ENCODE data around the gene KCNH8. TPM values are rescaled to one million over a fixed set of nuclear protein-coding genes. Genes with fewer than 3 reads are reported as not detected.
"Not testable (repeated sequence)": the region's sequence is repeated elsewhere in the genome, so short reads cannot be mapped to it uniquely, and the experiment has no call there.

KCNH8 gene
- polyA plus RNA-seq (2013, experiment 1 of 2): 1.3 TPM
- 1.1 TPM for polyA plus RNA-seq (2013, experiment 2 of 2)

DNA sequence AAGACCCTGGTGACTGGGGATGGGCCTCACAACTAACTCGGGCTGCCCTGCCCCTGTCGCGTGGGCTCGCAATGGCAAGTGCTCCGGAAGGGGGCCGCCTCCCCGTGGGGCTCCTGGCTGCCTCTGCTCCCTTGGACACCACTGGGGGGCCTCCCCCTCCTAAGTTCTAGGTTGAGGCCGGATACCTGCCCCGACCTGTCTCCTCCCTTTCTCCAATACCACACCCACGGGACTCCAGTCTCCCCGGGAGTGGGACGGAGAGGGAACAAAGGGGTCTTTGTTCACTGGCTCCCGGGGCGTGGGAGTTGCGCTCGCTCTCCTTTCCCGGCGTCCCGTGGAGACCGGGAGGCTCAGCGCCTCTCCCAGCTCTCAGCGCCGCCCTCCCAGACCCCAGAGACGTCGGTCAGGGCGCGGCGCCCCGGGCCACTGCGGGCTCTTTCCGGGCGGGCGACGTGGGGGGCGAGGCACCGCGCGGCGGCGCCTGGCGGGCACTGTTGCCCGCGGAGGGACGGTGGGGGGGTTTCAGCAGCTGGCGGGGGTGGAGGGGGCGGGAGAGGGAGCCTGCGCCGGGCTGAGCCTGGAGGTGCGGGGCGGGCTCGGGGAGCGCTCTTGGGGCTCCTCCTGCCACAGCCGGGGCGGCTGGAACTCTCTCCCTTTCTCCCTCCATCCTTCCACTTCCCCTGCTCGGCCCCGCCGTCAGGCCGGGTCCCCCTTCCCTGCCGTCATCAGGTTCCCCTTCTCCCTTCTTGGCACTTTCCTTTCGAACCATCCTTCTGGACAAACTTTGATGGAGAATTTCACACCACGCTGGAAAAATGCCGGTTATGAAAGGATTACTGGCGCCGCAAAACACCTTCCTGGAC lies at the start of gene KCNH8:
Gene KCNH8, plus strand, starts transcription at position 606 of the 863 bp plus-strand sequence. Its CDS starts 210 bp downstream, at position 816.
- H3K4ac ChIP-seq (ENCODE audit: low read depth, low read length): peak within 1 kb of the TSS; percentile 95
- H4K8ac ChIP-seq (ENCODE audit: low read depth, low read length): peak within 1 kb of the TSS; percentile 30
- no peak within 1 kb of the TSS for H3K23ac ChIP-seq (ENCODE audit: low read length)
- H3K56ac ChIP-seq (ENCODE audit: low read length): peak within 1 kb of the TSS; percentile 88
- no peaks in the 10 kb centered on the region for H3K36me3 ChIP-seq (ENCODE audit: control insufficient read depth, insufficient read depth, low read length)
- H2BK15ac ChIP-seq (replicated peaks; ENCODE audit: low read depth): peak within 1 kb of the TSS; percentile 5
- no peaks in the 10 kb centered on the region for H3K79me2 ChIP-seq (ENCODE audit: control insufficient read depth, insufficient read depth, low read length)
- H3K4me3 ChIP-seq (ENCODE audit: low read length): peak within 1 kb of the TSS; percentile 79
- peak within 1 kb of the TSS; percentile 84 for H3K9ac ChIP-seq (ENCODE audit: low read length)
- H3K27ac ChIP-seq (ENCODE audit: low read depth, low read length): peak within 1 kb of the TSS; percentile 73
- no peak within 1 kb of the TSS for H2BK120ac ChIP-seq (ENCODE audit: low read depth, low read length)
- H3K27me3 ChIP-seq (ENCODE audit: insufficient read depth, low read length, poor library complexity): no peaks in the 10 kb centered on the region
- DNase-seq: peak; percentile 57
- no peak within 1 kb of the TSS for H4K5ac ChIP-seq (ENCODE audit: low read length)
- WGBS (ENCODE audit: extremely low coverage, insufficient coverage, low lambda C conversion rate): no CpG with 5 or more reads among the region's 64 CpGs
- H3K4me1 ChIP-seq (ENCODE audit: control insufficient read depth, low read depth, low read length): peaks cover 2% of the 10 kb centered on the region
- no peak within 1 kb of the TSS for H2AK5ac ChIP-seq (ENCODE audit: low read length)
- H3K4me2 ChIP-seq (ENCODE audit: low read length): peak within 1 kb of the TSS; percentile 80
- H2BK5ac ChIP-seq (ENCODE audit: low read length): peak within 1 kb of the TSS; percentile 57
- H3K18ac ChIP-seq (ENCODE audit: low read length): peak within 1 kb of the TSS; percentile 81
- peaks cover 1% of the 10 kb centered on the region for H3K79me1 ChIP-seq (ENCODE audit: low read length)

DNA sequence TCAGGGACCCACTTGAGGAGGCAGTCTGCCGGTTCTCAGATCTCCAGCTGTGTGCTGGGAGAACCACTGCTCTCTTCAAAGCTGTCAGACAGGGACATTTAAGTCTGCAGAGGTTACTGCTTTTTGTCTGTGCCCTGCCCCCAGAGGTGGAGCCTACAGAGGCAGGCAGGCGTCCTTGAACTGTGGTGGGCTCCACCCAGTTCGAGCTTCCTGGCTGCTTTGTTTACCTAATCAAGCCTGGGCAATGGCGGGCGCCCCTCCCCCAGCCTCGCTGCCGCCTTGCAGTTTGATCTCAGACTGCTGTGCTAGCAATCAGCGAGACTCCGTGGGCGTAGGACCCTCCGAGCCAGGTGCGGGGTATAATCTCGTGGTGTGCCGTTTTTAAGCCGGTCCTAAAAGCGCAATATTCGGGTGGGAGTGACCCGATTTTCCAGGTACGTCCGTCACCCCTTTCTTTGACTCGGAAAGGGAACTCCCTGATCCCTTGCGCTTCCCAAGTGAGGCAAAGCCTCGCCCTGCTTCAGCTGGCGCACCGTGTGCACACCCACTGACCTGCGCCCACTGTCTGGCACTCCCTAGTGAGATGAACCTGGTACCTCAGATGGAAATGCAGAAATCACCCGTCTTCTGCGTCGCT lies 45.5 kb upstream of the KCNH8 start:
- not testable (repeated sequence) for H4K8ac ChIP-seq (ENCODE audit: low read depth, low read length); H3K27me3 ChIP-seq (ENCODE audit: insufficient read depth, low read length, poor library complexity); H4K5ac ChIP-seq (ENCODE audit: low read length); H3K9ac ChIP-seq (ENCODE audit: low read length); H3K4ac ChIP-seq (ENCODE audit: low read depth, low read length); H2BK5ac ChIP-seq (ENCODE audit: low read length); H3K18ac ChIP-seq (ENCODE audit: low read length); DNase-seq; H3K27ac ChIP-seq (ENCODE audit: low read depth, low read length); H2AK5ac ChIP-seq (ENCODE audit: low read length); H3K36me3 ChIP-seq (ENCODE audit: control insufficient read depth, insufficient read depth, low read length); H3K4me3 ChIP-seq (ENCODE audit: low read length); H3K79me2 ChIP-seq (ENCODE audit: control insufficient read depth, insufficient read depth, low read length); H3K4me1 ChIP-seq (ENCODE audit: control insufficient read depth, low read depth, low read length); H3K79me1 ChIP-seq (ENCODE audit: low read length); H3K4me2 ChIP-seq (ENCODE audit: low read length); H3K23ac ChIP-seq (ENCODE audit: low read length); H2BK15ac ChIP-seq (replicated peaks; ENCODE audit: low read depth); H2BK120ac ChIP-seq (ENCODE audit: low read depth, low read length)
- H3K56ac ChIP-seq (ENCODE audit: low read length): peak overlapping the region; percentile 42
- WGBS (ENCODE audit: extremely low coverage, insufficient coverage, low lambda C conversion rate): no CpG with 5 or more reads among the region's 29 CpGs

DNA sequence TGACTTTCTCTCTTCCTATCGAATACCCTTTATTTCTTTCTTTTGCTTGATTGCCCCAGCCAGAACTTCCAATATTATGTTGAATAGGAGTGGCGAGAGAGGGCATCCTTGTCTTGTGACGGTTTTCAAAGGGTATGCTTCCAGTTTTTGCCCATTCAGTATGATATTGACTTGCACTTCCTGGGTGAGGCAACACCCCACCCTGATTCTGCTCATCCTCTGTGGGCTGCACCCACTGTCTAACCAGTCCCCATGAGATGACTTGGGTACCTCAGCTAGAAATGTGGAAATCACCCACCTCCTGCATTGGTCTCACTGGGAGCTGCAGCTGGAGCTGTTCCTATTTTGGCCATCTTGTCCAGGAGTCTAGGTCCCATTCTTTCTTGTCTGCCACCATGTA lies 44.8 kb upstream of the KCNH8 start:
- H3K4me3 ChIP-seq (ENCODE audit: low read length): no peak overlapping the region
- H2BK120ac ChIP-seq (ENCODE audit: low read depth, low read length): no peak overlapping the region
- no peak overlapping the region for H3K4me2 ChIP-seq (ENCODE audit: low read length)
- no peak overlapping the region for H3K27ac ChIP-seq (ENCODE audit: low read depth, low read length)
- H3K79me1 ChIP-seq (ENCODE audit: low read length): no peaks in the 10 kb centered on the region
- no peak overlapping the region for H4K5ac ChIP-seq (ENCODE audit: low read length)
- H3K4me1 ChIP-seq (ENCODE audit: control insufficient read depth, low read depth, low read length): no peaks in the 10 kb centered on the region
- H3K4ac ChIP-seq (ENCODE audit: low read depth, low read length): peak overlapping the region; percentile 36
- H3K18ac ChIP-seq (ENCODE audit: low read length): no peak overlapping the region
- H3K9ac ChIP-seq (ENCODE audit: low read length): no peak overlapping the region
- DNase-seq: no peak
- H3K56ac ChIP-seq (ENCODE audit: low read length): no peak overlapping the region
- no peak overlapping the region for H2AK5ac ChIP-seq (ENCODE audit: low read length)
- H3K23ac ChIP-seq (ENCODE audit: low read length): no peak overlapping the region
- no peak overlapping the region for H2BK15ac ChIP-seq (replicated peaks; ENCODE audit: low read depth)
- no peaks in the 10 kb centered on the region for H3K79me2 ChIP-seq (ENCODE audit: control insufficient read depth, insufficient read depth, low read length)
- no peaks in the 10 kb centered on the region for H3K36me3 ChIP-seq (ENCODE audit: control insufficient read depth, insufficient read depth, low read length)
- H4K8ac ChIP-seq (ENCODE audit: low read depth, low read length): no peak overlapping the region
- no peak overlapping the region for H2BK5ac ChIP-seq (ENCODE audit: low read length)
- no CpG with 5 or more reads among the region's 3 CpGs for WGBS (ENCODE audit: extremely low coverage, insufficient coverage, low lambda C conversion rate)
- no peaks in the 10 kb centered on the region for H3K27me3 ChIP-seq (ENCODE audit: insufficient read depth, low read length, poor library complexity)

DNA sequence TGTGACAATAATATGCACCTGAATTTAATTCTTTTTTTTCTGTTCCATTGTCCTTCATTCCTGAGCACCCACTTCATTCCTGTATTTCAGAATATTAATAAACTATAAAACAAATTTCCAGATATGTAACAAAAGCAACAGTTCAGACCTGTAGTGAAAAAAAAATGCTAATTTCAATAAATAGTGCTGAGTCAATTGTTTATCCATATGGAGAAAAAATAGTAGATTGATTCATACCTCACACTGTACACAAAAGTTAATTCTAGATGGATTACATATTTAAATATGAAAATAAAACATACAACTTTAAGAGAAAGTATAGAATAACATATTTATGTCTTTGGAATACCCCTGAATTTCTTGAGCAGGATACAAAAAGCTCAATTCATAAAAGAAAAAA lies 43.9 kb upstream of the KCNH8 start:
- DNase-seq: no peak
- Histone ChIP-seq H3K56ac (ENCODE audit: low read length) (no peak overlapping the region), H3K18ac (ENCODE audit: low read length) (no peak overlapping the region), H4K5ac (ENCODE audit: low read length) (no peak overlapping the region), H3K4ac (ENCODE audit: low read depth, low read length) (no peak overlapping the region), H3K23ac (ENCODE audit: low read length) (no peak overlapping the region), H3K9ac (ENCODE audit: low read length) (no peak overlapping the region), H3K79me2 (ENCODE audit: control insufficient read depth, insufficient read depth, low read length) (no peaks in the 10 kb centered on the region), H4K8ac (ENCODE audit: low read depth, low read length) (no peak overlapping the region), H3K27ac (ENCODE audit: low read depth, low read length) (no peak overlapping the region), H3K4me1 (ENCODE audit: control insufficient read depth, low read depth, low read length) (no peaks in the 10 kb centered on the region), H2BK5ac (ENCODE audit: low read length) (no peak overlapping the region), H2BK15ac (replicated peaks; ENCODE audit: low read depth) (no peak overlapping the region), H3K4me2 (ENCODE audit: low read length) (no peak overlapping the region), H2BK120ac (ENCODE audit: low read depth, low read length) (no peak overlapping the region), H3K27me3 (ENCODE audit: insufficient read depth, low read length, poor library complexity) (no peaks in the 10 kb centered on the region), H2AK5ac (ENCODE audit: low read length) (no peak overlapping the region), H3K4me3 (ENCODE audit: low read length) (no peak overlapping the region), H3K79me1 (ENCODE audit: low read length) (no peaks in the 10 kb centered on the region), H3K36me3 (ENCODE audit: control insufficient read depth, insufficient read depth, low read length) (no peaks in the 10 kb centered on the region)

DNA sequence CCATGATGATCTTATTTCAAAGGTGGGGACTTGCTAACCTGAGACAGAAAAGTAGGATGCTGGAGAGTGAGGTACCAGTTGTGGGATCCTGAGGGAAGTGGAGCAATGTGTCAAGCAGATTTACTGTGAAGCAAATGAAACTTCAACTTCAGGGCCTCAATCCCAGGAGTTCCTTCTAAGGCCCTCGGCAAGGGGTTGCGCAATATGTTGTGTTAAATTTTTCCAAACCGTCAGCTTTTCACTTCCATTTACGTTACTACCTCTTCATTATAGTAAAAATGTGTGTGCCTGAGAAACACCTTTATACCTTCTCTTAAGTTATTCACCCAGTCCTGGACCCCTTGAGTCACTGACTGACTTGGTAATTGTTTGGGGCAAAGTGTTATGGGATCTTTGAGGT lies 42.5 kb upstream of the KCNH8 start:
- no peak overlapping the region for H2BK15ac ChIP-seq (replicated peaks; ENCODE audit: low read depth)
- H3K79me2 ChIP-seq (ENCODE audit: control insufficient read depth, insufficient read depth, low read length): no peaks in the 10 kb centered on the region
- no peak overlapping the region for H2BK120ac ChIP-seq (ENCODE audit: low read depth, low read length)
- no peak overlapping the region for H3K4me3 ChIP-seq (ENCODE audit: low read length)
- no peak overlapping the region for H3K27ac ChIP-seq (ENCODE audit: low read depth, low read length)
- no peak overlapping the region for H3K4ac ChIP-seq (ENCODE audit: low read depth, low read length)
- H3K4me2 ChIP-seq (ENCODE audit: low read length): no peak overlapping the region
- H3K18ac ChIP-seq (ENCODE audit: low read length): no peak overlapping the region
- WGBS (ENCODE audit: extremely low coverage, insufficient coverage, low lambda C conversion rate): no CpG with 5 or more reads among the region's 4 CpGs
- no peak overlapping the region for H3K9ac ChIP-seq (ENCODE audit: low read length)
- no peak overlapping the region for H4K5ac ChIP-seq (ENCODE audit: low read length)
- no peak overlapping the region for H4K8ac ChIP-seq (ENCODE audit: low read depth, low read length)
- no peaks in the 10 kb centered on the region for H3K36me3 ChIP-seq (ENCODE audit: control insufficient read depth, insufficient read depth, low read length)
- H3K79me1 ChIP-seq (ENCODE audit: low read length): no peaks in the 10 kb centered on the region
- DNase-seq: no peak
- H2AK5ac ChIP-seq (ENCODE audit: low read length): no peak overlapping the region
- H3K56ac ChIP-seq (ENCODE audit: low read length): no peak overlapping the region
- no peak overlapping the region for H3K23ac ChIP-seq (ENCODE audit: low read length)
- no peaks in the 10 kb centered on the region for H3K27me3 ChIP-seq (ENCODE audit: insufficient read depth, low read length, poor library complexity)
- no peak overlapping the region for H2BK5ac ChIP-seq (ENCODE audit: low read length)
- H3K4me1 ChIP-seq (ENCODE audit: control insufficient read depth, low read depth, low read length): no peaks in the 10 kb centered on the region
